Left forelimb (tissue), 1 donor: ENCODE measurements around the gene MS4A3.
"Not testable (repeated sequence)": the region's sequence is repeated elsewhere in the genome, so short reads cannot be mapped to it uniquely, and the experiment has no call there.

Source experiments
- DNase-seq: peaks from one replicate; pipeline ENCODE4 v3.0.0-alpha.2; 2018; ENCODE audit warnings: low spot score

The MS4A3 gene

DNA sequence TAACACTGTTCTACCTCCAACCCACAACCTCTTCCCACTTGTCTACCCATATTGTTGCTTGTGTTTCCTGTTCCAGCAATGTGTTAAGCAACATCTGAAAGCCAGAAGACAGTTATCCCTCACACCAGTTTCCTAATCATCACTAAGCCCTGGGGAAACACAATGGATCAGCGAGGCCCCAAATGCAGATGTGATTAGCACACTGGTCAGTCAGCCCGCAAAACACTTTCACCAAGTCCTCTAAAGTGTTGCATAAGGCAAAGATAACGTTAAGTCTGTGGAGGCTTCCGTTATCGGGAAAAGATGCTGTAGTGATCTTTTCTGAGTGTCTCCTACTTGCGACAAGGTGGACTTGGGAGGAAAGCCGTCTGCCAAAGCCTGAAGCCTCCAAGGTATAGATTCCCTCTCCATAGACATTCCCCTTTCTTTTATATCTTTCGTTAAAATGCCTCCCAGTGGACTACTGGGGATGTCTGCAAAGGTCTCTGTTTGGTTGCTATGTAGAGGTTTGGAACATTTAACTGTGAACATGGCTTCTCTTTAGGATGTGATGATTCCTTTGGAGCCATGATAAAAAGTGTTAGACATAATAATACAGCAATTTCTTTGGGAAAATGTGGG, at the start of gene MS4A3:
Gene MS4A3, plus strand, starts transcription at position 317 of the 621 bp plus-strand sequence. CDS start 4,496 bp downstream, outside the sequence.
- DNase-seq, result no peak

GRCh38 chr11:60016881-60017280, 39.6 kb upstream of the MS4A3 start, which contains the start of gene OOSP4B:
Gene OOSP4B (plus strand): TSS chr11:60017181.
- no peak for DNase-seq

DNA sequence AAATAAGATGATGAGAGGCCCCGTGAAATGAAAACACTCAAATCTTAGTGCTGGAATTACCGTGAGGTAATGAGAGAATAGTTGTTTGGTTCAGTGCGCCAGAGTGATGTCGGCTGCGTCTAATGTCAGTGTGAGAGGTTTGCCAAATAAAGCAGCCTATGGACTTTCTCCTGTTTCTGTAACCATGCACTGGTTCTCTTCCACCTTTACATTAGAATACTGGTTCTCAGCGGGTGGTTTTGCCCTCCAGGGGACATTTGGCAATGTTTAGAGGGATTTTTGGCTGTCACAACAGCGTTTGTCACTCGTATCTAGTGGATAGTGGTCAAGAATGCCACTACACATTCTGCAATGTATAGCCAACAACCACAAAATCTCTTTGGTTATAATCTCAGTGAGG, 38.4 kb upstream of the MS4A3 start:
- DNase-seq, result no peak

GRCh38 chr11:60020376-60020775, 36.1 kb upstream of the MS4A3 start:
- DNase-seq, result not testable (repeated sequence)

DNA sequence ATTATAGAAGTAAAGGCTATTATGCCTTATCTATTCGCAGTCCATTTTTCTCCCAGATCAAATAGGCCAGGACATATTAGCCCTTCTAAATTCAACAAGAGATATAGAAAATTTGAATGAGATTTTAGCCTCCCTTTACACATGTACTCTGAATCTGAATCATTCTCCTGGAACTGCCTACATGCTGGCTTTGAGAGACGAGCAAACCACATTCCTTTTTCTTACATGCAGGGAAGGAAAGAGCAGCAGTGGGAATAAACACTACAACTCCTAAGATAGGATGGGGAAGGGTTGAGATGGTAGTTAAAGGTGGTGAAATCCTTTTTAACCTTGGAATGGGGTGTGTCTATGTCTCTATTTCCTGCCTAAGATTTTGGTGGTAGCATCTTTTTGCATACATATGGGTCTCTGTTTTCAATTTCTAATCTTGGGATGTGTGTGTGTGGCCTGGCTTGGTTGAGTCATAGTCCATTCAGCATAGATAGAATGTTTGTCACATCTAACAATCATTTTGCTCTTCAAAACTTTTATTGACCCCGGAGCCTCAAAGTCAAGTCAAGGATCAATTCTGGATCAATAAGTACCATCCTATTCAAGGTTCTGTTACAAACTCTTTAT, 27.3 kb upstream of the MS4A3 start:
- no peak for DNase-seq

DNA sequence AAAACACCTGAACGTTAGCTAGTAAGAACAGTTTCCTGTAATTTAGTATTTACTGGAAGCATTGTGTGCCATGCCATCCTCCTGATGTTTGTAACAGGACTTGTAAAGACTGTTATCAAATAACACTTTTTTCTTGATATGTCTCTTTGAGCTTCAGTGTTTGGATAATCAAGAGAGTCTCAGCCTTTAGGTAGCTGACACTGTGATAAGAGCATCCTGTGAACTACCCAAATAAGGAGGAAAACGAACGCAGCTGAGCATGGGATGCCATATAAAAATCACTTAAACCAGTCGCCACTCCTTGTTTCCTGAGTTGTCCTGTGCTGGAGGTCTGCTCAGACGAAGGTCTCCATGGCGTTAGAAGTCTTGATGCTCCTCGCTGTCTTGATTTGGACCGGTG, 16.4 kb upstream of the MS4A3 start, which contains the start of gene OOSP2:
Gene OOSP2, plus strand, starts transcription at position 301 of the 400 bp plus-strand sequence. Its CDS starts 51 bp downstream, at position 352.
- no peak for DNase-seq

GRCh38 chr11:60050422-60050821, 6.0 kb upstream of the MS4A3 start:
- DNase-seq, result not testable (repeated sequence)

DNA sequence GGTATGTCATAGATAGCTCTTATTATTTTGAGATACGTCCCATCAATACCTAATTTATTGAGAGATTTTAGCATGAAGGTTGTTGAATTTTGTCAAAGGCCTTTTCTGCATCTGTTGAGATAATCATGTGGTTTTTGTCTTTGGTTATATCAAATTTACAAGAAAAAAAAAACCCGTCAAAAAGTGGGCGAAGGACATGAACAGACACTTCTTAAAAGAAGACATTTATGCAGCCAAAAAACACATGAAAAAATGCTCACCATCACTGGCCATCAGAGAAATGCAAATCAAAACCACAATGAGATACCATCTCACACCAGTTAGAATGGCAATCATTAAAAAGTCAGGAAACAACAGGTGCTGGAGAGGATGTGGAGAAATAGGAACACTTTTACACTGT, 5.6 kb upstream of the MS4A3 start:
- DNase-seq, result not testable (repeated sequence)

GRCh38 chr11:60059052-60059451, 2.6 kb downstream of the MS4A3 start:
- no peak for DNase-seq

GRCh38 chr11:60059521-60060240, 3.2 kb downstream of the MS4A3 start:
- no peak for DNase-seq

DNA sequence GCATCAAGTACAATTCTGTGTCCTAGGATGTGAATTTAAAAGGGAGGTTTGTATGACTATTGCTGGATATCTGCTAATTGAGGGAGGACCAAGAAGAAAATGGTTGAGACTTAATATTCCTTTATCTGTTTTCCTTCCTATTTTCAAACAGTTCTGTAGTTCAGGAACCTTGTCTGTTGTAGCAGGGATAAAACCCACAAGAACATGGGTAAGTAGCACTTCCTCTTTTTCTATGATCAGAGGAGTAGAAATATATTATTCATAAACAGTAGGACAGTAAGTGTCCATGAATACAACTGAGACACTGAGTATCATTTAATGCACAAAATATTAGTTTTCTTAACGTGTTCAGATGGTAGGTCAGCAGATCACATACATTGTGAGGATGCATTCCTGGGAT, 7.6 kb downstream of the MS4A3 start:
- DNase-seq, result no peak

DNA sequence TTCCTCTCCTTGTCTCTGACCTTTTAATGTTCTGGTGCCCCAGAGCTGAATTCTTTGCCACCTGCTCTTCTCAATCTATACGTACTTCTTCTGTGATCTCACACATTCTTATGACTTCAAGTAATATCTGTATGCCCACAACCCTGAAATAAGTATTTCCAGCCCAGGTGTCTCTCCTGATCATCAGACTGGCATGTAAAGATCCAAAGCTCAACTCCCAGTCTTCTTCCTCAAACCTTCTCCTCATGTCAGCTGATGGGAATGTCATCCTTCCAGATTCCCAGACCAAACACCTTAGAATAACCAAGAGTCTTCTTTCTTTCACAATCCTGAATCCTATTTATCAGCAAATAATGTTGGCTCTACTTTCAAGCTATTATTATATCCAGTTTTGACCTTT, 9.3 kb downstream of the MS4A3 start:
- no peak for DNase-seq

GRCh38 chr11:60069450-60069849, 13.0 kb downstream of the MS4A3 start:
- no peak for DNase-seq

DNA sequence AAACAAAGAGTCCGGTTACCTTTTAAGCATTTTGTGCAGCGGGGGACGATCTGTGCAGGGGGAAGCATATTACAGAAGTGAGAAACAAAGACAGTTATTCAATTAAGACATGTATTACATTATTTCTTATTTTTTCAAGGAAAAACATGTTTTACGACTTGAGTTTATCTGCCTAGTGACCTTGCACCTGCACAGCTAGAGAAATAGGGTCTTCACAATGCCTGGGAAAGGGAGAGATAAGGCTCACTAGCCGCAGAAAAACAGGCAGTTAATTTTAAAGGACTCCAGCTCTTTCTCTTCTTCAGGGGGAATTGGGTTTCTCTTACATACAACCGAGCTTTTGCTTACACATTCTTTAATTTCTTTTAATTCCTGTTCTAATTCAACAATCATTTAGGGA, 15.2 kb downstream of the MS4A3 start:
- not testable (repeated sequence) for DNase-seq

- DNase-seq, result no peak
These were observed 20.9 kb downstream of the MS4A3 start for GRCh38 chr11:60077216-60077817.

- no peak for DNase-seq
These were observed 21.5 kb downstream of the MS4A3 start for GRCh38 chr11:60077981-60078380.

DNA sequence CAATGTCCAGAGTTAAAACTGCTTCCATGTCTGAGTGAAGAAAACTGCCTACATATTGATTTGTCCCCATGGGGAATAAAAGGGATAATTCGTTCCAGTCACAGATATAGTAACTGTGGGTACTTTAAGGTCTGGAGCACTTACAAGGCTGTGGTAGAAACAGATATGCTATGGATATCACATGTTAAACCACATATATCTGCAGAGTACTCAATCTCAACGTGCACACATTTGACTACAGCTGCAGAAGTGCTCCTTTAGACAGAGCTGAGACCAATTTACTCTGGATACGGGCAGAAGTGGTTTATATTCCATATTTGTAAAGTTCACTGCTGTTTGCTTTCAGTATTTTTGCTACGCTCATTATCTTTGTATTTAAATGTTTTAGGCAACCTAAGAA, 22.3 kb downstream of the MS4A3 start:
- no peak for DNase-seq

- no peak for DNase-seq
These were observed 24.1 kb downstream of the MS4A3 start for GRCh38 chr11:60080535-60080934.

GRCh38 chr11:60084631-60085273, 28.3 kb downstream of the MS4A3 start:
- DNase-seq, result no peak

DNA sequence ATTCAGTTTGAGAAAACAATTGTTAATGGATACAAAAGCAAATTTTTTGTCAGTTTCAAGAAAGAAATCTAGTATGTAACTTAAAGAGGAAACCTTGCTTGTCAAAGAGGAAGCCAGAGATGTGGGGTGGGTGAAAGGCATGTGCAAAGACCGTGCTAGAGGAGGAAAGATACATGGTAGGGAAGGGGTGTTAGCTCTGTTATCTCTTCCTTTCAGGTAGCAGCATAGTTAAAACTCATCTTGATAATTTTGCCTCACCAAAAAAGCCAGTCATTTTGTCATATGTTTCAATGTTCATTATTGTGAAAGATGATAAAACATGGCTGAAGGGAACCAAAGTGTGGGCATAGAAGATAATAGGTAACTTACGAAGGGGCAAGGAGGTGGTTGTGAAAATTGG, 29.4 kb downstream of the MS4A3 start:
- no peak for DNase-seq

- DNase-seq, result no peak
These were observed 30.8 kb downstream of the MS4A3 start for GRCh38 chr11:60087239-60087638.

DNA sequence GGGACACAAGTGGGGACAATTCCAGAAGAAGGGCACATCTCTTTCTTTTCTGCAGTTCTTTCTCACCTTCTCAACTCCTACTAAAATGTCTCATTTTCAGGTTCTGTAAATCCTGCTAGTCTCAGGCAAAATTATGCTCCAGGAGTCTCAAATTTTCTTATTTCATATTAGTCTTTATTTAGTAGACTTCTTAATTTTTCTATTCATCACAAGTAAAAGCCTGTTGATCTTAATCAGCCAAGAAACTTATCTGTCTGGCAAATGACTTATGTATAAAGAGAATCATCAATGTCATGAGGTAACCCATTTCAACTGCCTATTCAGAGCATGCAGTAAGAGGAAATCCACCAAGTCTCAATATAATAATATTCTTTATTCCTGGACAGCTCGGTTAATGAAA, 31.9 kb downstream of the MS4A3 start, which contains the start of gene MS4A2:
Gene MS4A2, plus strand, starts transcription at position 301 of the 400 bp plus-strand sequence. CDS start 102 bp downstream, outside the sequence.
- DNase-seq, result no peak
